ENCODE results near the gene CAPNS1. TPM values are rescaled to one million over a fixed set of nuclear protein-coding genes. Genes with fewer than 3 reads are reported as not detected.
A peak's percentile ranks its signal among the peaks of the same experiment; 100 is the strongest.

CAPNS1 gene
- total and polyA plus RNA-seq, 2 of the 13 experiments (the other 11 are each of a cell fraction or from before 2014, with no cell fraction given): 322 to 526 TPM

DNA sequence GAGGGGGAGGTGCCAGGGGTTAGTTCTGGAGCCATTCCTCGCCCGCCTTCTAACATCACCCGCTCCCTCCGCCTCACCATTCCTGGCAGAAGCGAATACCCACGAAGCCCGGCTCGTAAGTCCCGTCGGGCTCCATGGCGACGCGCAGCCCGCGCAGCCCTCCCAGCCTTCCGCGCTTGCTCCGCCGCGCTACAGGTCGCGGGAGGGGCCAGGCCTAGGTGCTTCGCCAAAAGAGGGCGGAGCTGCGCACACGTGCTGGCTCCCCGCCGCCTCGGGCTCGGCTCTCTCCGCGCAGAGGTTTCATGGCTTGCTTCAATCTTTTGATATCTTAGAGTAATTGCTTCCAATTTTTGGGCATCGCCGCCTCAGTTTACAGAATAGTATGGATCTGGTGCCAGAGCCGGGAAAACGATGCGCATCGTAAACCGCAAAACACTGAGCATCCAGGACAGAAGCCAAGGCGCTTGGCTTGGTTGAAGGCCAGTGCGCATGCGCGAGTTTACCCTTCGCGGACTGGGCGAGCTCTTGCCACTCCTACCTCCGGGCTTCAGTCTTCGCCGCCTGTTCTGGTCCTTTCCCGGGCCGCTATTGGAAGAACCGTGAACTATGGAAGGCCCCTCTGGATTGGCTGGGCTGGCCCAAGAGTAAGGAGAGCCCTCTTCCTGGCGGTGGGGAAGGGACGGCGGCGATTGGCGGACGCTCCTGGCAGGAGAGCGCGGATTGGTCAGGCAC, 25.0 kb upstream of the CAPNS1 start, which contains the start of gene POLR2I:
POLR2I (minus strand) TSS at position 155 of the 732 bp plus-strand sequence; CDS start at position 136, 19 bp downstream.
- Histone ChIP-seq H3K4me1 (ENCODE audit: insufficient read depth, low read length) (peaks cover 44% of the 10 kb centered on the region), H3K27me3 (ENCODE audit: control insufficient read depth in 1 of 2, insufficient read depth in 2 of 2, low read length in 2 of 2) (no peaks in the 10 kb centered on the region; a peak in 1 of 5 replicates), H3K79me2 (ENCODE audit: insufficient read depth, low read length) (peaks cover 26% of the 10 kb centered on the region), H3K27ac (ENCODE audit: extremely low read length, insufficient read depth, low read length) (peak within 1 kb of the TSS; percentile 77), H3K9ac (ENCODE audit: insufficient read depth, low read depth, low read length) (peak within 1 kb of the TSS; percentile 88), H2AFZ (ENCODE audit: low read length) (no peak within 1 kb of the TSS), H3K4me3 (replicated peaks in 1 of 3; ENCODE audit: insufficient read depth in 1 of 3, low read depth in 2 of 3, low read length in 3 of 3) (peak within 1 kb of the TSS; percentile 72 to 93 (median 88)), H3K36me3 (replicated peaks in 1 of 2; ENCODE audit: control insufficient read depth in 1 of 2, insufficient read depth in 2 of 2, low read length in 2 of 2) (peaks cover 10 to 15% of the 10 kb centered on the region in 2 experiments; a peak in 2 of 5 replicates), H3K4me2 (ENCODE audit: low read depth, low read length) (peak within 1 kb of the TSS; percentile 94), H4K20me1 (ENCODE audit: insufficient read depth, low read length) (no peaks in the 10 kb centered on the region), H3K9me3 (ENCODE audit: low read length) (no peaks in the 10 kb centered on the region)
- CTCF ChIA-PET (ENCODE audit: low intra/inter-chr PET ratio, low total read pairs): no interaction called here
- BruUV-seq (replicated peaks): no TSS peak
- FAIRE-seq (peak; percentile 90), ATAC-seq (peak; percentile 93), DNase-seq (ENCODE audit: low spot score) (peak; percentile 99)
- intact Hi-C loops (cut with micrococcal nuclease; ENCODE audit: unreplicated experiment): loop anchor here (2.0 kb wide), 1 partner anchor 60 kb away; the partner anchor contains the start of genes THAP8 and WDR62
- 0% methylated on average over 2 of the region's 60 CpGs for whole genome bisulfite sequencing (ENCODE audit: low lambda C conversion rate)
- POLR2A ChIA-PET: interaction anchor here (0.6 to 2.3 kb wide), 19 partner anchors 10 to 374 kb away, joined by 3 to 33 read pairs (median 5); partner anchors contain the start of genes CAPNS1, SYNE4, THAP8 and ZNF146
- in situ Hi-C loops (cut with HindIII; ENCODE audit: extremely low pct_ligation_motif_present, low pct_unique_long_range_greater_than_20kb): no loop called here
- TF ChIP-seq KDM2A (CRISPR knock-in tag; IDR thresholded peaks at IDR 0.05; ENCODE audit: borderline replicate concordance, low read depth): peak; percentile 92
- TF ChIP-seq NCOA2 (CRISPR knock-in tag; IDR thresholded peaks at IDR 0.05): peak; percentile 70
- no peak for TF ChIP-seq CENPT (CRISPR knock-in tag; IDR thresholded peaks at IDR 0.05; ENCODE audit: low read depth)
- TF ChIP-seq BHLHE40 (IDR thresholded peaks at IDR 0.05; ENCODE audit: low read length): peak; percentile 95
- no peak; the same call in 1 of the 2 replicates for TF ChIP-seq ZNF451 (CRISPR knock-in tag; IDR thresholded peaks at IDR 0.05)
- peak; percentile 70; the same call in 1 of the 2 replicates for TF ChIP-seq FOXC1 (CRISPR knock-in tag; IDR thresholded peaks at IDR 0.05; ENCODE audit: borderline replicate concordance)
- TF ChIP-seq EEA1 (CRISPR knock-in tag; IDR thresholded peaks at IDR 0.05; ENCODE audit: borderline replicate concordance): no peak; the same call in 1 of the 2 replicates
- TF ChIP-seq SOX6 (IDR thresholded peaks at IDR 0.05): no peak
- TF ChIP-seq SOX6 (CRISPR knock-in tag; IDR thresholded peaks at IDR 0.05): peak; percentile 54
- TF ChIP-seq GZF1 (CRISPR knock-in tag; IDR thresholded peaks at IDR 0.05): no peak
- peak; percentile 88; the same call in 1 of the 2 replicates for TF ChIP-seq ZNF567 (CRISPR knock-in tag; IDR thresholded peaks at IDR 0.05; ENCODE audit: borderline replicate concordance)
- TF ChIP-seq, protein P1, sequence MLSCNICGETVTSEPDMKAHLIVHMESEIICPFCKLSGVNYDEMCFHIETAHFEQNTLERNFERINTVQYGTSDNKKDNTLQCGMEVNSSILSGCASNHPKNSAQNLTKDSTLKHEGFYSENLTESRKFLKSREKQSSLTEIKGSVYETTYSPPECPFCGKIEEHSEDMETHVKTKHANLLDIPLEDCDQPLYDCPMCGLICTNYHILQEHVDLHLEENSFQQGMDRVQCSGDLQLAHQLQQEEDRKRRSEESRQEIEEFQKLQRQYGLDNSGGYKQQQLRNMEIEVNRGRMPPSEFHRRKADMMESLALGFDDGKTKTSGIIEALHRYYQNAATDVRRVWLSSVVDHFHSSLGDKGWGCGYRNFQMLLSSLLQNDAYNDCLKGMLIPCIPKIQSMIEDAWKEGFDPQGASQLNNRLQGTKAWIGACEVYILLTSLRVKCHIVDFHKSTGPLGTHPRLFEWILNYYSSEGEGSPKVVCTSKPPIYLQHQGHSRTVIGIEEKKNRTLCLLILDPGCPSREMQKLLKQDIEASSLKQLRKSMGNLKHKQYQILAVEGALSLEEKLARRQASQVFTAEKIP (CRISPR knock-in tag; IDR thresholded peaks at IDR 0.05; ENCODE audit: borderline replicate concordance): no peak
- TF ChIP-seq MAF1 (CRISPR knock-in tag; IDR thresholded peaks at IDR 0.05; ENCODE audit: borderline replicate concordance): peak; percentile 90; the same call in 1 of the 2 replicates
- no peak for TF ChIP-seq FOXA1 (IDR thresholded peaks at IDR 0.05)
- peak; percentile 26; the same call in 1 of the 2 replicates for TF ChIP-seq FOXA1 (CRISPR knock-in tag; IDR thresholded peaks at IDR 0.05)
- TF ChIP-seq HNRNPH1 (optimal IDR thresholded peaks at IDR 0.05; ENCODE audit: low read depth, low read length): no peak
- TF ChIP-seq TEAD3 (CRISPR knock-in tag; optimal IDR thresholded peaks at IDR 0.05; ENCODE audit: borderline replicate concordance): peak; percentile 47
- TF ChIP-seq, protein P2, sequence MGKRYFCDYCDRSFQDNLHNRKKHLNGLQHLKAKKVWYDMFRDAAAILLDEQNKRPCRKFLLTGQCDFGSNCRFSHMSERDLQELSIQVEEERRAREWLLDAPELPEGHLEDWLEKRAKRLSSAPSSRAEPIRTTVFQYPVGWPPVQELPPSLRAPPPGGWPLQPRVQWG (CRISPR knock-in tag; IDR thresholded peaks at IDR 0.05; ENCODE audit: borderline replicate concordance, low read depth): no peak
- TF ChIP-seq, protein P3, sequence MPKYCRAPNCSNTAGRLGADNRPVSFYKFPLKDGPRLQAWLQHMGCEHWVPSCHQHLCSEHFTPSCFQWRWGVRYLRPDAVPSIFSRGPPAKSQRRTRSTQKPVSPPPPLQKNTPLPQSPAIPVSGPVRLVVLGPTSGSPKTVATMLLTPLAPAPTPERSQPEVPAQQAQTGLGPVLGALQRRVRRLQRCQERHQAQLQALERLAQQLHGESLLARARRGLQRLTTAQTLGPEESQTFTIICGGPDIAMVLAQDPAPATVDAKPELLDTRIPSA (CRISPR knock-in tag; IDR thresholded peaks at IDR 0.05; ENCODE audit: borderline replicate concordance): no peak
- TF ChIP-seq ISL2 (CRISPR knock-in tag; IDR thresholded peaks at IDR 0.05): peak; percentile 87
- peak; percentile 56; the same call in 1 of the 2 replicates for TF ChIP-seq RXRB (CRISPR knock-in tag; IDR thresholded peaks at IDR 0.05; ENCODE audit: borderline replicate concordance)
- TF ChIP-seq MED1 (CRISPR knock-in tag; IDR thresholded peaks at IDR 0.05): peak; percentile 80
- peak; percentile 93; the same call in 1 of the 2 replicates for TF ChIP-seq ZNF550 (CRISPR knock-in tag; IDR thresholded peaks at IDR 0.05; ENCODE audit: borderline replicate concordance)
- peak; percentile 92 for TF ChIP-seq ZNF501 (CRISPR knock-in tag; IDR thresholded peaks at IDR 0.05)

Data from HepG2 (cell line).